GM21737 (cell line): Measurements from ENCODE around the gene FAHD1.
"Not testable (repeated sequence)": the region's sequence is repeated elsewhere in the genome, so short reads cannot be mapped to it uniquely, and the experiment has no call there.

ENCODE experiments used
- ATAC-seq: cut with Tn5 transposase; IDR thresholded peaks from one replicate; pipeline ENCODE4 v1.9.1; 2021; ENCODE audit warnings: mild to moderate bottlenecking, moderate library complexity; ENCODE audit not compliant: unreplicated experiment

The FAHD1 gene

GRCh38 chr16:1834096-1834495 is 7.1 kb downstream of the FAHD1 start:
- no peak for ATAC-seq

- ATAC-seq, result no peak
Measured at GRCh38 chr16:1839554-1839953, 12.5 kb downstream of the FAHD1 start.

- ATAC-seq, result no peak
Measured at GRCh38 chr16:1845985-1846384, 19.0 kb downstream of the FAHD1 start.

GRCh38 chr16:1846416-1846815 is 19.4 kb downstream of the FAHD1 start:
- ATAC-seq, result no peak

- no peak for ATAC-seq
Measured at GRCh38 chr16:1850981-1851380, 24.0 kb downstream of the FAHD1 start.

GRCh38 chr16:1851793-1852192 is 24.8 kb downstream of the FAHD1 start:
- no peak for ATAC-seq

- ATAC-seq, result no peak
Measured at GRCh38 chr16:1857433-1858097, 30.6 kb downstream of the FAHD1 start.

- ATAC-seq, result no peak
Measured at GRCh38 chr16:1858189-1858865, 31.3 kb downstream of the FAHD1 start.

GRCh38 chr16:1859650-1860049 is 32.6 kb downstream of the FAHD1 start:
- ATAC-seq, result no peak

GRCh38 chr16:1861730-1862129 is 34.7 kb downstream of the FAHD1 start:
- no peak for ATAC-seq

- ATAC-seq, result no peak
Measured at GRCh38 chr16:1862394-1862793, 35.4 kb downstream of the FAHD1 start.

- ATAC-seq, result no peak
Measured at GRCh38 chr16:1863681-1864460, 36.9 kb downstream of the FAHD1 start.

- ATAC-seq, result no peak
Measured at GRCh38 chr16:1865902-1866690, 39.1 kb downstream of the FAHD1 start.

GRCh38 chr16:1870365-1871082 is 43.5 kb downstream of the FAHD1 start:
- no peak for ATAC-seq

- no peak for ATAC-seq
Measured at GRCh38 chr16:1871974-1872635, 45.1 kb downstream of the FAHD1 start, which contains the start of gene MEIOB. Gene MEIOB (minus strand): TSS chr16:1872164. CDS start chr16:1868175, 3,989 bp downstream.

GRCh38 chr16:1874854-1875253 is 47.8 kb downstream of the FAHD1 start:
- no peak for ATAC-seq

GRCh38 chr16:1876066-1876465 is 49.1 kb downstream of the FAHD1 start:
- ATAC-seq, result not testable (repeated sequence)

GRCh38 chr16:1876468-1876867 is 49.5 kb downstream of the FAHD1 start:
- no peak for ATAC-seq

GRCh38 chr16:1877089-1877488 is 50.1 kb downstream of the FAHD1 start:
- no peak for ATAC-seq

- ATAC-seq, result no peak
Measured at GRCh38 chr16:1877804-1878203, 50.8 kb downstream of the FAHD1 start.
